SK-N-SH (cell line): ENCODE data around the gene PARP11. TPM values are rescaled to one million over a fixed set of nuclear protein-coding genes. Genes with fewer than 3 reads are reported as not detected.

Experiments used
- polyA plus RNA-seq, 3 experiments: library from polyadenylated mRNA; depleted of rRNA; stranded (reverse); fragments of >200 nt; gene quantifications; 2 replicates each; pipeline ENCODE4 v1.2.3, GENCODE V29; 2012

The PARP11 gene
- polyA plus RNA-seq, 1 of the 3 experiments (the other 2 are of a cell fraction), result 1.8 TPM

Other genes starting within 250 kb of the PARP11 start
- 0.05 and 0.12 TPM in 2 replicates for gene CRACR2A, start 120.3 kb downstream of the PARP11 start, polyA plus RNA-seq (2012; rRNA removed)